T-helper 1 cell treated with Interleukin-12 subunit alpha and Interleukin-12 subunit beta and Interleukin-4 antibody, amounts not matched to agents 30 μg/mL and 1 μg/mL, for 36 hours (primary cell): ENCODE measurements around the gene MAPK8.
"Not testable (repeated sequence)": the region's sequence is repeated elsewhere in the genome, so short reads cannot be mapped to it uniquely, and the experiment has no call there.

Experiments
- H3K27ac Mint-ChIP-seq: one replicate; pipeline ENCODE4 v1.8.0; 2021; ENCODE audit warnings: mild to moderate bottlenecking, mixed read lengths
- H3K27me3 Mint-ChIP-seq: one replicate; pipeline ENCODE4 v1.8.0; 2021; ENCODE audit warnings: low read depth, mixed read lengths
- H3K36me3 Mint-ChIP-seq: one replicate; pipeline ENCODE4 v1.8.0; 2021; ENCODE audit warnings: low read depth, mixed read lengths
- H3K4me1 Mint-ChIP-seq: one replicate; pipeline ENCODE4 v1.8.0; 2021; ENCODE audit warnings: low read depth, mixed read lengths
- H3K4me3 Mint-ChIP-seq: one replicate; pipeline ENCODE4 v1.8.0; 2021; ENCODE audit warnings: mild to moderate bottlenecking, moderate library complexity, mixed read lengths
- H3K9me3 Mint-ChIP-seq: one replicate; pipeline ENCODE4 v1.8.0; 2021; ENCODE audit warnings: mixed read lengths

The MAPK8 gene

GRCh38 chr10:48306265-48306869 lies at the start of gene MAPK8:
TSS of gene MAPK8 (plus strand) at chr10:48306677. CDS start at chr10:48401661, 94,984 bp downstream.
- Mint-ChIP-seq H3K4me1 (peaks cover 19% of the 10 kb centered on the region), H3K9me3 (no peaks in the 10 kb centered on the region), H3K27me3 (peaks cover 14% of the 10 kb centered on the region), H3K27ac (peak within 1 kb of the TSS; percentile 85), H3K36me3 (no peaks in the 10 kb centered on the region), H3K4me3 (peak within 1 kb of the TSS; percentile 80)

GRCh38 chr10:48257407-48257961 lies 49.0 kb upstream of the MAPK8 start:
- Mint-ChIP-seq H3K36me3 (no peaks in the 10 kb centered on the region), H3K9me3 (no peaks in the 10 kb centered on the region), H3K4me1 (no peaks in the 10 kb centered on the region), H3K27me3 (peaks cover 14% of the 10 kb centered on the region), H3K4me3 (no peak overlapping the region), H3K27ac (no peak overlapping the region)

GRCh38 chr10:48258105-48258504 lies 48.4 kb upstream of the MAPK8 start:
- peaks cover 15% of the 10 kb centered on the region for H3K27me3 Mint-ChIP-seq
- H3K9me3 Mint-ChIP-seq = no peaks in the 10 kb centered on the region
- no peak overlapping the region for H3K27ac Mint-ChIP-seq
- no peak overlapping the region for H3K4me3 Mint-ChIP-seq
- H3K4me1 Mint-ChIP-seq = no peaks in the 10 kb centered on the region
- H3K36me3 Mint-ChIP-seq = no peaks in the 10 kb centered on the region

GRCh38 chr10:48266528-48266927 lies 39.9 kb upstream of the MAPK8 start:
- Mint-ChIP-seq H3K4me3 (no peak overlapping the region), H3K27me3 (peaks cover 19% of the 10 kb centered on the region), H3K4me1 (no peaks in the 10 kb centered on the region), H3K9me3 (no peaks in the 10 kb centered on the region), H3K36me3 (no peaks in the 10 kb centered on the region), H3K27ac (no peak overlapping the region)

- peaks cover 14% of the 10 kb centered on the region for H3K27me3 Mint-ChIP-seq
- H3K36me3 Mint-ChIP-seq = no peaks in the 10 kb centered on the region
- no peaks in the 10 kb centered on the region for H3K4me1 Mint-ChIP-seq
- H3K9me3 Mint-ChIP-seq = no peaks in the 10 kb centered on the region
- no peak overlapping the region for H3K27ac Mint-ChIP-seq
- H3K4me3 Mint-ChIP-seq = no peak overlapping the region
These were observed 35.3 kb upstream of the MAPK8 start for GRCh38 chr10:48271047-48271730.

GRCh38 chr10:48272682-48273081 lies 33.8 kb upstream of the MAPK8 start:
- Mint-ChIP-seq H3K4me1 (no peaks in the 10 kb centered on the region), H3K27me3 (peaks cover 14% of the 10 kb centered on the region), H3K4me3 (no peak overlapping the region), H3K9me3 (no peaks in the 10 kb centered on the region), H3K36me3 (no peaks in the 10 kb centered on the region), H3K27ac (no peak overlapping the region)

- H3K4me1 Mint-ChIP-seq = no peaks in the 10 kb centered on the region
- H3K4me3 Mint-ChIP-seq = no peak overlapping the region
- H3K36me3 Mint-ChIP-seq = no peaks in the 10 kb centered on the region
- H3K27me3 Mint-ChIP-seq = peaks cover 14% of the 10 kb centered on the region
- no peaks in the 10 kb centered on the region for H3K9me3 Mint-ChIP-seq
- no peak overlapping the region for H3K27ac Mint-ChIP-seq
These were observed 32.7 kb upstream of the MAPK8 start for GRCh38 chr10:48273741-48274140.

- no peak within 1 kb of the TSS for H3K4me3 Mint-ChIP-seq
These were observed 31.8 kb upstream of the MAPK8 start, which contains the start of gene FRMPD2 for GRCh38 chr10:48274636-48275035. TSS of gene FRMPD2 (minus strand) at chr10:48274696. CDS start at chr10:48274567, 129 bp downstream.

GRCh38 chr10:48277093-48277492 lies 29.4 kb upstream of the MAPK8 start:
- Mint-ChIP-seq H3K27me3 (no peaks in the 10 kb centered on the region), H3K27ac (no peak overlapping the region), H3K9me3 (peaks cover 8% of the 10 kb centered on the region), H3K4me1 (no peaks in the 10 kb centered on the region), H3K4me3 (no peak overlapping the region), H3K36me3 (no peaks in the 10 kb centered on the region)

More at GRCh38 chr10:48274636-48275035, 31.8 kb upstream of the MAPK8 start, which contains the start of gene FRMPD2:
- no peak within 1 kb of the TSS for H3K27ac Mint-ChIP-seq
- H3K9me3 Mint-ChIP-seq = no peaks in the 10 kb centered on the region
- H3K27me3 Mint-ChIP-seq = peaks cover 14% of the 10 kb centered on the region
- H3K4me1 Mint-ChIP-seq = no peaks in the 10 kb centered on the region
- H3K36me3 Mint-ChIP-seq = no peaks in the 10 kb centered on the region

- Mint-ChIP-seq H3K4me1 (no peaks in the 10 kb centered on the region), H3K36me3 (no peaks in the 10 kb centered on the region), H3K27ac (no peak overlapping the region)
These were observed 27.3 kb upstream of the MAPK8 start for GRCh38 chr10:48279081-48279751.

GRCh38 chr10:48281697-48282096 lies 24.8 kb upstream of the MAPK8 start:
- H3K36me3 Mint-ChIP-seq, H3K4me3 Mint-ChIP-seq, H3K4me1 Mint-ChIP-seq, H3K27ac Mint-ChIP-seq, H3K27me3 Mint-ChIP-seq: not testable (repeated sequence)
- peaks cover 22% of the 10 kb centered on the region for H3K9me3 Mint-ChIP-seq

More at GRCh38 chr10:48279081-48279751, 27.3 kb upstream of the MAPK8 start:
- no peak overlapping the region for H3K4me3 Mint-ChIP-seq
- no peaks in the 10 kb centered on the region for H3K27me3 Mint-ChIP-seq
- peaks cover 15% of the 10 kb centered on the region for H3K9me3 Mint-ChIP-seq

- Mint-ChIP-seq H3K27ac (no peak overlapping the region), H3K4me1 (peaks cover 2% of the 10 kb centered on the region), H3K27me3 (no peaks in the 10 kb centered on the region)
These were observed 23.6 kb upstream of the MAPK8 start for GRCh38 chr10:48282829-48283228.

GRCh38 chr10:48284002-48284546 lies 22.4 kb upstream of the MAPK8 start:
- no peak overlapping the region for H3K4me3 Mint-ChIP-seq
- H3K36me3 Mint-ChIP-seq = no peaks in the 10 kb centered on the region
- H3K9me3 Mint-ChIP-seq = peaks cover 22% of the 10 kb centered on the region
- no peak overlapping the region for H3K27ac Mint-ChIP-seq
- peaks cover 7% of the 10 kb centered on the region for H3K4me1 Mint-ChIP-seq
- no peaks in the 10 kb centered on the region for H3K27me3 Mint-ChIP-seq

More at GRCh38 chr10:48282829-48283228, 23.6 kb upstream of the MAPK8 start:
- no peaks in the 10 kb centered on the region for H3K36me3 Mint-ChIP-seq
- peaks cover 22% of the 10 kb centered on the region for H3K9me3 Mint-ChIP-seq
- no peak overlapping the region for H3K4me3 Mint-ChIP-seq

- no peak overlapping the region for H3K27ac Mint-ChIP-seq
- no peaks in the 10 kb centered on the region for H3K27me3 Mint-ChIP-seq
- H3K4me3 Mint-ChIP-seq = no peak overlapping the region
- peaks cover 10% of the 10 kb centered on the region for H3K4me1 Mint-ChIP-seq
- peaks cover 22% of the 10 kb centered on the region for H3K9me3 Mint-ChIP-seq
- no peaks in the 10 kb centered on the region for H3K36me3 Mint-ChIP-seq
These were observed 21.7 kb upstream of the MAPK8 start for GRCh38 chr10:48284811-48285210.
